Pons (tissue), 1 donor: ENCODE measurements around the gene LANCL3.
"Not testable (repeated sequence)": the region's sequence is repeated elsewhere in the genome, so short reads cannot be mapped to it uniquely, and the experiment has no call there.

ENCODE experiments used
- DNase-seq: peaks from one replicate; pipeline ENCODE4 v3.0.0-alpha.2; 2016; ENCODE audit warnings: low spot score

Gene LANCL3

GRCh38 chrX:37613933-37614332 is 42.5 kb downstream of the LANCL3 start:
- no peak for DNase-seq

- DNase-seq: no peak
These were observed 56.1 kb downstream of the LANCL3 start for GRCh38 chrX:37627602-37628001.

GRCh38 chrX:37638047-37638446 is 66.6 kb downstream of the LANCL3 start:
- no peak for DNase-seq

GRCh38 chrX:37640142-37640541 is 68.7 kb downstream of the LANCL3 start:
- DNase-seq: no peak

GRCh38 chrX:37641859-37642258 is 70.4 kb downstream of the LANCL3 start:
- DNase-seq: no peak

- DNase-seq: no peak
These were observed 73.2 kb downstream of the LANCL3 start for GRCh38 chrX:37644381-37645305.

- no peak for DNase-seq
These were observed 74.8 kb downstream of the LANCL3 start for GRCh38 chrX:37646254-37646653.

GRCh38 chrX:37650879-37651278 is 79.4 kb downstream of the LANCL3 start:
- not testable (repeated sequence) for DNase-seq

- no peak for DNase-seq
These were observed 80.5 kb downstream of the LANCL3 start for GRCh38 chrX:37651921-37652452.

- no peak for DNase-seq
These were observed 81.2 kb downstream of the LANCL3 start for GRCh38 chrX:37652589-37653231.

GRCh38 chrX:37653397-37654085 is 82.1 kb downstream of the LANCL3 start:
- DNase-seq: no peak

GRCh38 chrX:37658343-37659030 is 87.0 kb downstream of the LANCL3 start:
- DNase-seq: no peak

GRCh38 chrX:37659047-37659446 is 87.6 kb downstream of the LANCL3 start:
- no peak for DNase-seq

GRCh38 chrX:37662181-37662580 is 90.7 kb downstream of the LANCL3 start:
- no peak for DNase-seq

- no peak for DNase-seq
These were observed 95.1 kb downstream of the LANCL3 start for GRCh38 chrX:37666516-37666915.

GRCh38 chrX:37667141-37667540 is 95.7 kb downstream of the LANCL3 start:
- DNase-seq: no peak

- no peak for DNase-seq
These were observed 101.1 kb downstream of the LANCL3 start for GRCh38 chrX:37672563-37672962.

- no peak for DNase-seq
These were observed 105.3 kb downstream of the LANCL3 start for GRCh38 chrX:37676811-37677210.

GRCh38 chrX:37677243-37677642 is 105.8 kb downstream of the LANCL3 start:
- DNase-seq: no peak

- DNase-seq: no peak
These were observed 106.3 kb downstream of the LANCL3 start for GRCh38 chrX:37677765-37678164.

- no peak for DNase-seq
These were observed 107.1 kb downstream of the LANCL3 start for GRCh38 chrX:37678574-37678973.

GRCh38 chrX:37679230-37679629 is 107.8 kb downstream of the LANCL3 start:
- DNase-seq: no peak
